ENCODE measurements around the gene ANKRD66.

- TF ChIP-seq CTCF (IDR thresholded peaks at IDR 0.05; ENCODE audit: insufficient read depth, low read length): no peak
- no peak for TF ChIP-seq GABPA (IDR thresholded peaks at IDR 0.05; ENCODE audit: low read depth)
- no peak for TF ChIP-seq REST (IDR thresholded peaks at IDR 0.05; ENCODE audit: insufficient replicate concordance, low read depth)
Observed at GRCh38 chr6:46776070-46776712, 29.5 kb downstream of the ANKRD66 start.
